AG04449 (cell line): ENCODE measurements around the gene ATXN1.

Source experiments
- CTCF ChIA-PET: fragments of 350-600 bp; formaldehyde crosslinking; extraction: SDS; loops from one replicate; lab custom pipeline; 2021; ENCODE audit warnings: antibody characterized with exemption; lab: Yijun Ruan, JAX
- POLR2A ChIA-PET: fragments of 400-600, 350-600 bp; formaldehyde crosslinking; extraction: SDS; loops from one replicate; lab custom pipeline; 2020; ENCODE audit warnings: antibody characterized with exemption, inconsistent platforms; lab: Yijun Ruan, JAX
- DNase-seq: peaks from one replicate; pipeline ENCODE4 v3.0.0-alpha.2; 2010; ENCODE audit warnings: low read depth, low spot score
- H3K4me3 ChIP-seq: 2 replicates; pipeline ENCODE4 v1.5.1; 2011; ENCODE audit warnings: low read depth, mild to moderate bottlenecking, control low read depth, low read length
- CTCF ChIP-seq: IDR thresholded peaks from one replicate; pipeline ENCODE4 v1.5.1; 2011; ENCODE audit warnings: mild to moderate bottlenecking, moderate library complexity, low read length, control low read depth, inconsistent platforms; ENCODE audit not compliant: insufficient read depth; ENCODE audit errors: missing control alignments

ATXN1 gene

GRCh38 chr6:16766043-16766536 is 4.8 kb upstream of the ATXN1 start:
- peak; percentile 51 for DNase-seq
- no peak for TF ChIP-seq CTCF
- ChIA-PET CTCF (interaction anchor here (0.8 to 5.9 kb wide), 8 partner anchors 19 to 386 kb away, joined by 3 to 150 read pairs (median 36); no protein-coding TSS in a partner anchor), POLR2A (no interaction called here)
- H3K4me3 ChIP-seq = no peak overlapping the region

GRCh38 chr6:16765235-16765634 is 4.0 kb upstream of the ATXN1 start:
- ChIA-PET POLR2A (no interaction called here), CTCF (interaction anchor here (0.7 to 5.9 kb wide), 24 partner anchors 8 to 480 kb away, joined by 3 to 150 read pairs (median 8); no protein-coding TSS in a partner anchor)
- TF ChIP-seq CTCF = no peak
- H3K4me3 ChIP-seq = no peak overlapping the region
- no peak for DNase-seq

GRCh38 chr6:16764188-16764950 is 3.1 kb upstream of the ATXN1 start:
- ChIA-PET POLR2A (interaction anchor here (0.8 kb wide), 1 partner anchor 39 kb away, joined by 3 read pairs; no protein-coding TSS in a partner anchor), CTCF (interaction anchor here (0.6 to 5.9 kb wide), 68 partner anchors 9 to 479 kb away, joined by 3 to 150 read pairs (median 4); no protein-coding TSS in a partner anchor)
- no peak for DNase-seq
- TF ChIP-seq CTCF = peak; percentile 42
- no peak overlapping the region for H3K4me3 ChIP-seq

GRCh38 chr6:16762550-16763477 is 1.6 kb upstream of the ATXN1 start:
- TF ChIP-seq CTCF = peak; percentile 58
- CTCF ChIA-PET = interaction anchor here (0.6 to 5.9 kb wide), 90 partner anchors 10 to 478 kb away, joined by 3 to 150 read pairs (median 4); no protein-coding TSS in a partner anchor
- H3K4me3 ChIP-seq = peak overlapping the region; percentile 77
- POLR2A ChIA-PET = interaction anchor here (0.7 to 1.9 kb wide), 6 partner anchors 15 to 252 kb away, joined by 3 to 6 read pairs (median 4); no protein-coding TSS in a partner anchor
- DNase-seq = peak; percentile 89

- DNase-seq = no peak
- POLR2A ChIA-PET = interaction anchor here (0.8 to 1.9 kb wide), 9 partner anchors 15 to 416 kb away, joined by 3 to 6 read pairs (median 3); no protein-coding TSS in a partner anchor
- TF ChIP-seq CTCF = no peak
- CTCF ChIA-PET = interaction anchor here (0.8 to 5.9 kb wide), 19 partner anchors 12 to 430 kb away, joined by 3 to 150 read pairs (median 5); no protein-coding TSS in a partner anchor
- H3K4me3 ChIP-seq = peak overlapping the region; percentile 77
These were observed 949 bp upstream of the ATXN1 start for GRCh38 chr6:16762268-16762549.
